HG02642 (cell line): Measurements from ENCODE around the gene FAM72D.
"Not testable (repeated sequence)": the region's sequence is repeated elsewhere in the genome, so short reads cannot be mapped to it uniquely, and the experiment has no call there.

Experiments
- ATAC-seq: cut with Tn5 transposase; IDR thresholded peaks from one replicate; pipeline ENCODE4 v1.9.1; 2021; ENCODE audit warnings: mild to moderate bottlenecking; ENCODE audit not compliant: unreplicated experiment, poor library complexity

The FAM72D gene

GRCh38 chr1:145095284-145096057, at the start of gene FAM72D, which contains the start of gene SRGAP2B:
TSS of gene FAM72D (plus strand) at chr1:145095974. CDS start at chr1:145096848, 874 bp downstream.
TSS of gene SRGAP2B (minus strand) at chr1:145095328. CDS start at chr1:145092901, 2,427 bp downstream.
- ATAC-seq, result peak; percentile 86

- ATAC-seq, result peak; percentile 77
Measured at GRCh38 chr1:145047553-145047952, 48.2 kb upstream of the FAM72D start.

DNA sequence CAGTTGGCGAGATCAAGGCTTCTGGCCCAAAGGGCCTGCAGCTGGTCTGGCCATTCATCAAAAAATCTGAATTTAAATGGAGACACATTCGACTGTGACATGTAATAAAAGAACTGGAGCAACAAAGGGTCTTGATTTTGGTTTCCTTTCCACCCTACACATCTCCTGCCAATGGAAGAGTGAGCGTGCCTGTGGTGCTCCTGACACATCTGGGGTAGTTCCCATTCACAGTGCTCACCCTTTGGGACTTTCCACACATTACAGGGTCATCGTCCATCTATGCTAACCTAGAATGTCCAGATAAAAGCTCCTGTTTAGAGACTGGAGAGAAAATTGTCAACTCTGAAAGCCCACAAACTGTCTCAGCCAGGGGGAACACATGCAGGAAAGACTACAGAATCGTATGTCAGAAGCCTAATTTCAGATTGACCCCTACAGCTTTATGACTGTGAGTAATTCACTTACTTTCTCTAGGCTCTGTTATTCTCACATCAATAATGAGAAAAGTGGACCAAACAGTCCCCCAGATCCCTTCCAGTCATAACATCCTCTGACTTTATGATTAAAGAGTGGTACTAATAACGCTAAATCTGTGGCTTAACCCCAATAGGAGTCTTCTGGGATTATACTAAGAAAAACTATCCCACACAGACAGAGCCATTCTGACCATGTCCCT, 47.5 kb upstream of the FAM72D start:
- ATAC-seq, result not testable (repeated sequence)

DNA sequence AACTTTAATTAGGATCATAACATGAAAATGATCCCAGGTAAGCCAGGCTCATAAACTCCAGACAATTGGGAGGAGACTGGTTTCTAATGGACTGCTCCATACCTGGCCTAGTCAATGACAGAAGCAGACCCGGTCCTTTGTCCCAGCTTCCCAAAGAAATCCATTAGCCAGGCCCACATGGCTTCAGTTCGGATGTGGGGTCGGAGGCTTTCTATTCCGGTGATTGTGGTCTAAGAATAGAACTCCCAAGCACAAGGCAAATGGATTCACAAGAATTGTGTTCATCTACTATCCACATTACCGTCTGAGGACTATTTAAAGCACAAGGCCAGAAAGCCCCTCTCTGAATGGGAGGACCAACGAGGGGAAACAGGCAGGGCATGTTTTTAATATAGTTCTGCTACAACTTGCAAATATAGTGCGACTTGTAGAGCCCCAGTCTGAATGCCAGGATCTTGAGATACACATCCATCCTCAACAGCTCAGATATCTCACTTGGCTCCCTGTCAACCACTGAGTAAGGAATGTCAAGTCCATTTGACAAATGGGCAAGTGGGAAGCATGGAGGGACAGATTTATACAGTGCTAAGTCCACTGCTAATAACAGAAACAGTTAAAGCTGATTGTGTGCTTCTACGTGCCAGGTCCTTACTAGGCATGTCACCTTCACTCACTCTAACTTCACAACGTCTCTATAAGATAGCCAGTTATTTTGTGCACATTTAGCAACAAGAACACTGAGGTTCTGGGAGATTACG, 43.6 kb upstream of the FAM72D start:
- not testable (repeated sequence) for ATAC-seq

DNA sequence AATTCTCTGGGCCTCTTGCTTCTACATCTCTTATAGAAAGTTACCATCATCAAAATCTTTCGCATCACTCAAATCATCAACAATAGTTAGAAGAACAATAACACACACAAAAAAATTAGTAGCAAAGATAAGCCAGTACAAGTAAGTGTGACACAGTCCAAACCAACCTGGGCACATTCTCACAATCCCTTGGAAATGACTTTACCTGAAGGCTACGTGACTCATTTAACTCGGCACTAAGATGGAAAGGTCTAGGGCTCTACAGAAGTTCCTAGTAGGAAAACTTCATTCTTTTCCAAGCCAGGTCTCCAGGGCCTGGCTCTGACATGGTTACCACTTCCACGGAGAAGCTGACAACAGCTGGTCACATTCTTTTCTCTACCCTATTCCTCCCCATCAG, 42.3 kb upstream of the FAM72D start:
- ATAC-seq, result not testable (repeated sequence)

DNA sequence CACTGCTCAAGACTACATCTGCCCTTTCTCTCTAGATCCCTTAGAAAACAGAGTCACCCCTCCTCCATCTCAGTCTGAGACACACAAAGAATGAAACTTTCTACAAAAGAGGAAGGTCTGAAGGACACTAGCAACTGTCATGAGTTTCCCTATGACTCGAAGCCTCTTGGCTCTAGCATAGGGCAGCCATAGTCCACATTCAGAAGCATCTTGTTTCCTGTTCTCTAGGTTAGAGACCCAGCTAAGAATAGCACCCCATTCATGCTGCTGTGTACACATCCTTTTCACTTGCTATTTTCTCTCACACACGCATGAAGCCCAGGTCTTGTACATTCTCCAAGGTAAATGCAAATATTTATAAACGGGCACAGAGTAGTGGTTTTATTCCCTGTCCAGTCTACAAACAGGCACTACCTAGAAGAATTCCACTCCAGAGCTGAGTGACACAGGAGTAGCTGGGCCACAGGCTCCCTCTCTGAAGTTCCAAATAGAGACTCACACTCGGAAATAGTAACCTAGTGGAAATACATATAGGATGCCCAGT, 40.5 kb upstream of the FAM72D start:
- ATAC-seq, result peak; percentile 99

- not testable (repeated sequence) for ATAC-seq
Measured at GRCh38 chr1:145058184-145058583, 37.6 kb upstream of the FAM72D start.

DNA sequence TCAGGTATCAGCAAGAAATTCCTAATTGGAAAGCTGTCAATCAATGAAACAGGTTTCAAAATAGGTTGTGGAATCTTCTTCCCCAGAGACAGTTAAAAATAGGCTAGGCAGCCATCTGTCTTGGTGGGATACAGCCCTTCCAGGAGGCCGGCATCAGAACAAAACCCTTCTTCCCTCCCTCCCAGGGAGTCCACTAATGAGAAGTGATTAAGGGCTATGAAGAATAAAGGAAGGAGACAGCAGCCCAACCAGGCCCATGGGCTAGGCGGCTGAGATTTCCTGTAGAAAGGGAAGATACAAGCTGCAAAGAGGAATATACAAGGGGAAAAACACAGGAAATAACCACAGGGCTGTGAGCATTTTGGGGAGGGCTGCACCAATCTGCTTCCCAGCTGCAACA, 32.5 kb upstream of the FAM72D start:
- ATAC-seq, result not testable (repeated sequence)

DNA sequence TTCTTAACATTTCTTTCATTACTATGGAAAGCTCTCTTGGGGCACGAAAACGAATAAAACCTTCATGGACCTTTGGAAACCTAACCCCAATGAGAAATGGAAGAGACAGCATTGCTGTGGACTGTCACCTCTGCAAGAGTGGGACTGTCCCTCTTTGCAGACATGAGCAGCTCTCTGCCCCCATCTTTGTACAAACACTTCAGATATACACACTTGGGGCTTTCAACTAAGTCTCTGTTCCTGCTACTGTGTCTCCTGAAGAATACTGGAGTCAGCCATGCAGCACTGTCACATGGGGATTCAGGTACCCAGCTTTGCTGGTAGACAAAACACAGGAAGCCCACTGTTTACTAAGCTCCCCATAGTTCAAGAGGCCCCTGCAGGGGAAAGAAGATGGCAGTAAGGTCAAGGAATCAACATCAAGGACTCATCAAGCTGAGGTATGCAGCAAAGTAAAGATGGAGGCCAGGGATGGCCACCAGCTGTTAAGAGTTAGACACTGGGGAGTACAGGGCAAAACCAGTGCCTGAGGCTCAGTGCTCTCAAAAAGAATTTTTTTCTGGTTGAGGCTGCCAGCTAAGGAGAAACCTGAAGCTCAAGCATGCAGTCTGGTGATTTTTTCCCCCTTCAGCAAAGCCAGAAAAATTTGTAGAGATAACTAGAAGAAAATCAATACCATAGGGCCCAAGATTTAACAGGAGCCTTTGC, 31.7 kb upstream of the FAM72D start:
- not testable (repeated sequence) for ATAC-seq

DNA sequence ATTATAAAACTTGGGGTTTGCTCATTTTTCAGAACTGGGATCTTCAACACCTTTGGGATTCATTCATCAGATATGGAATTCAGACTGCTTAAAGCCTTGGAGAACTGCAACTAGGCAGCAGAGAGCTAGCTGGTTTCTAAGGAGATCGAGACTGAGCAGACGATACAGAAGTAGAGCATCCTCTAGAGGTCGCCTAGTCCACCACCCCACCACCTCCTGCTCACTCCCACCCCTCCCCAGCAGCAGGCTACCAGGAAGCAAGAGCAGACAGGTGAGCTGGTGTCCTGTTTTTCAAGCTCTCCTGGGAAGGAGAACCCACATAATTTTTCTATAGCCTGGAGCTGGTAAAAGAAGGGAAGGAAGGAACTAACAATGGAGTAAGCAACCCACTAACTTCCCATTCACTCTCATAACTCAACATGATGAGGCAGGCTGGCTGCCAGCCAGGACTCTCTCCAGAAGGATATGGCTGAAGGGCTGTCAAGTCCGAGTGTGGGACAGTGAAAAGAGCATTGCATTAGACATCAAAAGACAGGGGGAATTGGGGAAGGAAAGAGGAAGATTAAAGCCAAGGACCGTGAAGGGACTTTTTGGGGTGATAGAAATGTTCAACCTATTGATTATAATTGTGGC, 30.5 kb upstream of the FAM72D start:
- ATAC-seq, result peak; percentile 69

GRCh38 chr1:145066486-145066885, 29.3 kb upstream of the FAM72D start:
- not testable (repeated sequence) for ATAC-seq

DNA sequence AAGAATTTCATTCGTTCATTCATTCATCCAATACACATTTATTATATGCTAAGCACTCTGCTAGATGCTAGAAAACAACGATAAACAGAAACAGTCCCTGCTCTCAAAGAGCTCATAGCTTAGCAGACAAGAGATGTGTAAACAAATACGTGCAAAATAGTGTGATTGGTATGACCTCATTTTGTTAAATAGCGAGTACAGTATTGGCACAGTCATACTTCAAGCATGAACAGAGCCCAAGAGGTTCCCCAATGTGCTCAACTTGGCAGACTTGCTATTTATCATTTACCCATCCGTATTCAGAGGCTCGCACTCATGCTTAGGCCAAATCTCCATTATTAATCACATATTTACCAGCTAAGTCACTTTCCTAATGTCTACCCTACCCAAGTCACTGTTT, 24.2 kb upstream of the FAM72D start:
- ATAC-seq, result not testable (repeated sequence)

DNA sequence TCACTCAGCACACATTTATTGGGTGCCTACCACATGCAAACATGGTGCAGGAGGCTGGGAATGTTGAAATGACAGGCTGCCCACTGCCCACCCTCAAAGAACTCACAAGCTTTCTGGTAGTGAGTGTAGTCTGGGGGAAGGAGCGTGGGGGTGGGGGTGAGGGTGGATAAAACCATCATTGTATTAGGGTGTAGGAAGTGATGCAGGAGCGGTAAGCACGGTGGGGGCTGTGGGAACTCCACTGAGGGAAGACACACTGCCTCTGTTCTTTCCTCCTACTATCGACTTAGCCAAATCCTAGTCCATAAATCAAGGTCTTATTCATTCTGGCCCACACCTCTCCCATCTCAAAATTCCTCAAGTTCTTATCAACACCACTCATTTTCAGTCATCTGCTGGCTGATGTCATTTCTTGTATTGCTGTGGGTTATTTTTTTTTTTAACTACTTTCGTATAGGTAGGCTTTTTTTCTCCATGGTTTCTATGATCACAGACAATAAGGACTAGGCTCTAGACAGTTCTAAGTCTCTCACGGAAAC, 21.7 kb upstream of the FAM72D start:
- not testable (repeated sequence) for ATAC-seq

GRCh38 chr1:145076877-145077276, 18.9 kb upstream of the FAM72D start:
- not testable (repeated sequence) for ATAC-seq

DNA sequence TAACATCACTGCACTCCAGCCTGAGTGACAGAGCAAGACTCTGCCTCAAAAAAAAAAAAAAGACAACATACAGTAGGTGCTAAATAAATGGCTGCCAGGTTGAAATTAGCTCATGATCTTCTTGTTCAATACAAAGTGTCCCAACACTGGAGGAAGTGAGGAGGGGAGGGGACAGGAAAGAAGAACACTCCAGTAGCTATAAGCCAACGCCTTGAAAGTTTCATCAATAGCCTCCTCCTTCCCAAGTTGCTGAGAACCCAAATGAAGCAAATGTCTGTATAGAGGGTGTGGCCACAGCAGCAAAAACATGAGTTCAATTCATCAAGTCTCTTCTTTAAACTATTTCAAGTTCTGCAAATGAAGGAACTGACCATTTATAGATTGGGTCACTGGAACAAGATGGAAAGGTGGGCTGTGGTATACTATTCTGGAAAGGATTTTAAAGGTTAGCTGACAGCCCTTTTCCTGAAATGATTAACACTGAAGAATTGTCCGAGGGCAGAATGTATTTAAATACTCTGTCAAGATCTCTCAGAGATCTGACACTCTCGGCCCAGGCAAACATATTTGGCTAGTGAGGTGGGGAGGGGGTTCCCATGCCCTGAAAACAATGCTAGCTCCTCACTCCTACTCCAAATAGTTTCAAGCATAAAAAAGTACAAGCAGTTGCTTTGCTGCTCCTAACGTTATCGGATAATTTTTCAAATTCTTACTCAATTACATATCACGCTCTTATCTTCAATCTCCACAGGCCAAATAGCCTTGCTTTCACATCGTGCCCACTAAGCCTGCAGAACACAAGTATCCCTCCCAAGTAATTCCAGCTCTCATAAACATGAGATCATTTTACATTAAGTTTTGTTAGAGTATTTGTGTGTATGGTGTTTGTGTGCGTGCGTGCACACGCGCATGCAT, 17.6 kb upstream of the FAM72D start:
- not testable (repeated sequence) for ATAC-seq

DNA sequence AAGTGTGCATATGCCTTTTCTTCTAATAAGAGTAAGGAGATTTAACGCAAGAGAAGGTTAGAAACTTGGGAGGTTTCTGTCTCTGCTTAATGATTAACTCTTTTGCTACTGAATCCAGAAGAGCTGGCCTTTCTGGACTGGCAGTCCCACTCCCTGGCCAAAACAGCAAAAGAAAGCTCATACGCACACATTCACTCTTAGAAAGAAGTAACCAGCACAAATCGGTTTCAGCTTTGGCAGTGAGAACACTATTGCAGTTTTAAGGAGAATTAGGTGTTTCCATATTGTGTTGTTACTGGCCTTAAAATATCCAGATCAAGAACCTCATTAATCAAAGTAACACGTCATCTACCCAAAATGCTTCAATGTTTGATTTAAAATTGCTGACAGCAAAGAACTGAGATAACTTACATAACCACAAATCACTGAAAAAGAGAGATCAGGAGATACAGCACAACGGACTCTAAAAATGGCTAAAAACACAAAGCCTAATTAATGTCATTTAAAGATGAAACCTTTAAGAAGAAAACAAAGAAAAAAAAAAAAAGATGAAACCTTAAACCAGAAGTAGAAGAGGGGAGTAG, 16.9 kb upstream of the FAM72D start:
- ATAC-seq, result not testable (repeated sequence)

GRCh38 chr1:145079737-145080136, 16.0 kb upstream of the FAM72D start:
- ATAC-seq, result not testable (repeated sequence)

DNA sequence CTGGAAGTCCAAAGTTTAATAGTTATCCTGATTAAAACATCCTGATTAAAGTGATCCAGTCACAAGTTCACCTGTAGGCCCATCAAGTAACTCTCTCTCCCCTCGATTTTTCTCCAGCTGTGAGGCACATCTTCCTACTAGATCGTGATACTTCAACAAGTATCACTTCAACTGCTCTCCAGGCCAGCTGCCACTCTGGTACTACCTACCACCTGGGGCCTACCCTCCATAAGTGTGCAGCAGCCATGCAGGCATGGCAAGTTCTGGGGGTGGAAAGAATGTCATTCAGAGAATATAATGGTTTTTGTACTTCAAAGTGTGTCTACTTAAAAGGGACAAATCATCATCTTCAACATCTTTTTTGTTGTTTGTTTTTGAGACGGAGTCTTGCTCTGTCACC, 15.6 kb upstream of the FAM72D start:
- not testable (repeated sequence) for ATAC-seq
